ENCODE measurements around the gene S100A16.
"Not testable (repeated sequence)": the region's sequence is repeated elsewhere in the genome, so short reads cannot be mapped to it uniquely, and the experiment has no call there.

Gene S100A16

DNA sequence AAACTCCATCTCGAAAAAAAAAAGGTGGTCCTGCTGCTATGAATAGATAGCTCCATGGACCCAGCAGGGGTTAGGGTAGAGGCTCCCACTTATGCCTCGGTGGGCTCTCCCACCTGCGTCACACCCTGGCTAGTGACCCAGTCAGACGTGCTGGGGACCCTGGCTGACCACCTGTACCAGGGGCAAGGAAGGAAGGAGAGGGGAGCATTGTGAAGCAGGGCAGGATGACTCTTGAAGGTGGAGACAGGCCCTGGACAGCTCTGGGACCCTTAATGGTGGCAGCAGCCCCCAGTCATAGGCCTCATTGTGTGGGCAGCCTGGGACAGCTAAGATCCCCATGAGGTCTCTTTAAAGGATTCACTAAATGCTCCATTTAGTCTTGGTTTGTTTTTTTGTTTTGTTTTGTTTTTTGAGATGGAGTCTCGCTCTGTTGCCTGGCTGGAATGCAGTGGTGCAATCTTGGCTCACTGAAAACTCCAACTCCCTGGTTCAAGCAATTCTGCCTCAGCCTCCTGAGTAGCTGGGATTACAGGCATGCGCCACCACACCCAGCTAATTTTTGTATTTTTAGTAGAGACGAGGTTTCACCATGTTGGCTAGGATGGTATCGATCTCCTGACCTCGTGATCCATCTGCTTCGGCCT, 35.2 kb upstream of the S100A16 start:
- Histone ChIP-seq H3K36me3 (ENCODE audit: control insufficient read depth, low read depth, low read length) (peaks cover 35% of the 10 kb centered on the region), H3K9ac (ENCODE audit: low read length) (no peak overlapping the region)

DNA sequence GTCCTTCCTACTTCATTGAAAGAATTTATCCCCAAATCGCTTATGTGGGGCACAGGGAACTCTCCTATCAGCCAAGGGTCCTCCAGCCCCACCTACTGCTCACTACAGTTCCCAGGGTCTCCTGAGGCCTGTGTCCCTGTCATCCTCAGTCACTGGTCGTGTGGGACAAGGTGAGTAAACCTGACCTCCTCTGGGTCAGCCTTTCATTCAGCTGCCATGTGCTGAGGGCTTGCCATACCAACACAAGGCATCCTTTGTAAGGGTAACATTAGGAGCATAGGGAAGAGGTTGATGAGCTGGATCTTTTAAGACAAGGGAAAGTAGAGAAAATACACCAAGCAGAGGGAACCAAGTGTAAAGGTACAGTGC, 34.4 kb upstream of the S100A16 start:
- H3K4me1 ChIP-seq (ENCODE audit: control insufficient read depth, low read depth, low read length) = no peaks in the 10 kb centered on the region
- no peaks in the 10 kb centered on the region for H3K9me3 ChIP-seq (ENCODE audit: control insufficient read depth, low read depth, low read length)
- no peak overlapping the region for H3K9ac ChIP-seq (ENCODE audit: low read length)
- no peak overlapping the region for H3K27ac ChIP-seq (ENCODE audit: low read length)
- no peaks in the 10 kb centered on the region for H3K27me3 ChIP-seq (ENCODE audit: control insufficient read depth, insufficient read depth, low read length)
- peaks cover 42% of the 10 kb centered on the region for H3K36me3 ChIP-seq (ENCODE audit: control insufficient read depth, low read depth, low read length)
- no peak overlapping the region for H3K4me3 ChIP-seq (ENCODE audit: low read length)

More for the DNA sequence above, 35.2 kb upstream of the S100A16 start:
- Histone ChIP-seq H3K9me3 (ENCODE audit: control insufficient read depth, low read depth, low read length) (no peaks in the 10 kb centered on the region), H3K27ac (ENCODE audit: low read length) (no peak overlapping the region), H3K4me3 (ENCODE audit: low read length) (no peak overlapping the region), H3K27me3 (ENCODE audit: control insufficient read depth, insufficient read depth, low read length) (no peaks in the 10 kb centered on the region), H3K4me1 (ENCODE audit: control insufficient read depth, low read depth, low read length) (no peaks in the 10 kb centered on the region)

- H3K9me3 ChIP-seq (ENCODE audit: control insufficient read depth, low read depth, low read length) = no peaks in the 10 kb centered on the region
- H3K27ac ChIP-seq (ENCODE audit: low read length) = no peak overlapping the region
- no peaks in the 10 kb centered on the region for H3K27me3 ChIP-seq (ENCODE audit: control insufficient read depth, insufficient read depth, low read length)
- H3K4me1 ChIP-seq (ENCODE audit: control insufficient read depth, low read depth, low read length) = no peaks in the 10 kb centered on the region
- H3K4me3 ChIP-seq (ENCODE audit: low read length) = no peak overlapping the region
- peaks cover 48% of the 10 kb centered on the region for H3K36me3 ChIP-seq (ENCODE audit: control insufficient read depth, low read depth, low read length)
- no peak overlapping the region for H3K9ac ChIP-seq (ENCODE audit: low read length)
Measured at GRCh38 chr1:153646672-153647345, 33.9 kb upstream of the S100A16 start.

DNA sequence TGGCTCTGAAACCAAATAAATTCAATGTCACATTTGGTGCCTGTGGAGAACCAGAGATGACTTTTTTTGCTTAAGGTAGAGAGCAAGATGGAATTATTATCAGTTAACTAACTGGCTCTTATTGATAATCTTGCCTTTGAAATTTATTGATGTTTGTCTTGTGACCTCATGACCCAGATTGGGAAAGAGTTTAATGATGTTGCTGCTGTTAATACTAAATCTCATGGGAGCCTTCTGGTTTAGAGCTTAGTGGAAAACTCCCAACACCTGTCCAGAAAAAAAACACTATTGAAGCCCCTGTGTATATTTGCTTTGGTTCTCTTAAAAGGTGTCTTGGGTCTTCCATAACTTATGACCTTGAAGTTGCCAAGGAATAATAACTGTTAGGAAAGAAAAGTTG, 30.9 kb upstream of the S100A16 start:
- no peaks in the 10 kb centered on the region for H3K27me3 ChIP-seq (ENCODE audit: control insufficient read depth, insufficient read depth, low read length)
- H3K27ac ChIP-seq (ENCODE audit: low read length) = no peak overlapping the region
- no peaks in the 10 kb centered on the region for H3K9me3 ChIP-seq (ENCODE audit: control insufficient read depth, low read depth, low read length)
- H3K4me1 ChIP-seq (ENCODE audit: control insufficient read depth, low read depth, low read length) = no peaks in the 10 kb centered on the region
- H3K9ac ChIP-seq (ENCODE audit: low read length) = no peak overlapping the region
- no peak overlapping the region for H3K4me3 ChIP-seq (ENCODE audit: low read length)
- H3K36me3 ChIP-seq (ENCODE audit: control insufficient read depth, low read depth, low read length) = peaks cover 77% of the 10 kb centered on the region

- Histone ChIP-seq H3K4me1 (ENCODE audit: control insufficient read depth, low read depth, low read length) (no peaks in the 10 kb centered on the region), H3K36me3 (ENCODE audit: control insufficient read depth, low read depth, low read length) (peaks cover 84% of the 10 kb centered on the region), H3K9ac (ENCODE audit: low read length) (no peak overlapping the region), H3K4me3 (ENCODE audit: low read length) (no peak overlapping the region), H3K27ac (ENCODE audit: low read length) (no peak overlapping the region), H3K9me3 (ENCODE audit: control insufficient read depth, low read depth, low read length) (no peaks in the 10 kb centered on the region), H3K27me3 (ENCODE audit: control insufficient read depth, insufficient read depth, low read length) (no peaks in the 10 kb centered on the region)
Measured at GRCh38 chr1:153643100-153643499, 30.2 kb upstream of the S100A16 start.

- H3K9me3 ChIP-seq (ENCODE audit: control insufficient read depth, low read depth, low read length) = no peaks in the 10 kb centered on the region
- H3K27ac ChIP-seq (ENCODE audit: low read length) = no peak overlapping the region
- peaks cover 94% of the 10 kb centered on the region for H3K36me3 ChIP-seq (ENCODE audit: control insufficient read depth, low read depth, low read length)
- H3K4me1 ChIP-seq (ENCODE audit: control insufficient read depth, low read depth, low read length) = no peaks in the 10 kb centered on the region
- no peak overlapping the region for H3K4me3 ChIP-seq (ENCODE audit: low read length)
- H3K27me3 ChIP-seq (ENCODE audit: control insufficient read depth, insufficient read depth, low read length) = no peaks in the 10 kb centered on the region
- H3K9ac ChIP-seq (ENCODE audit: low read length) = no peak overlapping the region
Measured at GRCh38 chr1:153642161-153642560, 29.2 kb upstream of the S100A16 start.

DNA sequence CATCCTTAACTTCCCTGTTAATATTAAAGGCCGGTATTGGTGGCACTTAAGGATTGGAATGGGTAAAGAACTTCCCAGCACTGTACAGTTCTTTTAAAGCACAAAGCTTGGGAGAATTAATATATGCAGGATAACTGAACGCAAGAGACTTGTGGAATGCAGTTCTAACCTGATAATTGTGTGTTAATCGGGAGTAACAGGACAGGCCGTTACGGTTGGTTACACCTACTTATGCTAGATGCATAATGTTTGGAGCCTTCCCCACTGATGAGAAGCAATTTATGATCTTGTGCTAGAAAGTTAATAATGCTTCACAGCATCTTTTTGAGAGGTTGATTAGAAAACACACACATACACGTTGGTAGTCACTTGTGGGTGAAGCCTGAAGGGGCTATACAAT, 27.9 kb upstream of the S100A16 start:
- Histone ChIP-seq H3K27me3 (ENCODE audit: control insufficient read depth, insufficient read depth, low read length) (no peaks in the 10 kb centered on the region), H3K36me3 (ENCODE audit: control insufficient read depth, low read depth, low read length) (peaks cover 99% of the 10 kb centered on the region), H3K4me1 (ENCODE audit: control insufficient read depth, low read depth, low read length) (no peaks in the 10 kb centered on the region), H3K4me3 (ENCODE audit: low read length) (no peak overlapping the region), H3K27ac (ENCODE audit: low read length) (no peak overlapping the region), H3K9me3 (ENCODE audit: control insufficient read depth, low read depth, low read length) (no peaks in the 10 kb centered on the region), H3K9ac (ENCODE audit: low read length) (no peak overlapping the region)

DNA sequence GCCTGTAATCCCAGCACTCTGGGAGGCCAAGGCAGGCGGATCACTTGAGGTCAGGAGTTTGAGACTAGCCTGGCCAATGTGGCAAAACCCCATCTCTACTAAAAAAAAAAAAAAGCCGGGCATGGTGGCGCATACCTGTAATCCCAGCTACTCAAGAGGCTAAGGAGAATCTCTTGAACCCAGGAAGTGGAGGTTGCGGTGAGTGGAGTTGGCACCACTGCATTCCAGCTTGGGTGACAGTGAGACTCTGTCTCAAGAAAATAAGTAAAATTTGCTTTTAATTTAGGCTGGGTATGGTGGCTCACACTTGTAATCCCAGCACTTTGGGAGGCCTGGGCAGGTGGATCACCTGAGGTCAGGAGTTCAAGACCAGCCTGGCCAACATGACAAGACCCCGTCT, 27.3 kb upstream of the S100A16 start:
- H3K36me3 ChIP-seq (ENCODE audit: control insufficient read depth, low read depth, low read length) = peaks cover 95% of the 10 kb centered on the region
- not testable (repeated sequence) for H3K9me3 ChIP-seq (ENCODE audit: control insufficient read depth, low read depth, low read length); H3K9ac ChIP-seq (ENCODE audit: low read length); H3K27me3 ChIP-seq (ENCODE audit: control insufficient read depth, insufficient read depth, low read length); H3K27ac ChIP-seq (ENCODE audit: low read length); H3K4me3 ChIP-seq (ENCODE audit: low read length); H3K4me1 ChIP-seq (ENCODE audit: control insufficient read depth, low read depth, low read length)

DNA sequence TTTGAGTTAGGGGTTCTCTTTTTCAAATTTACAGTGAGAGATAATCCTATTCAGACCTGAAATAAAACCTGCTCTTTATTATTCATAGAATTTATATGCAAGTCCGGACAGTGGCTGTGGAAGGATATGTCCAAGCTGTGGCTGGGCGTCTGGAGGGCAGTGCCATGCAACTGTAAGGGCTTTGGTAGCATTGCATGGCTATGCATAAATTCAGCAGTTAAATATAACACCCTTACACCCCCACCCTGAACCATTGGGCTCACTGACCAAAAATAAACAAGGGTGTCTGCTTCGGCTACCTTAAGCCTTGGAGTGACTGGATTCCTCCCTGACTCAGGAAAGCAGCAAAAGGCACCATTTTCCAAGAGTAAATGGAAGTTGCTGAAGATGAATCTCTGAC, 26.3 kb upstream of the S100A16 start:
- no peaks in the 10 kb centered on the region for H3K9me3 ChIP-seq (ENCODE audit: control insufficient read depth, low read depth, low read length)
- no peaks in the 10 kb centered on the region for H3K27me3 ChIP-seq (ENCODE audit: control insufficient read depth, insufficient read depth, low read length)
- no peaks in the 10 kb centered on the region for H3K4me1 ChIP-seq (ENCODE audit: control insufficient read depth, low read depth, low read length)
- H3K9ac ChIP-seq (ENCODE audit: low read length) = no peak overlapping the region
- peaks cover 86% of the 10 kb centered on the region for H3K36me3 ChIP-seq (ENCODE audit: control insufficient read depth, low read depth, low read length)
- no peak overlapping the region for H3K4me3 ChIP-seq (ENCODE audit: low read length)
- H3K27ac ChIP-seq (ENCODE audit: low read length) = no peak overlapping the region

DNA sequence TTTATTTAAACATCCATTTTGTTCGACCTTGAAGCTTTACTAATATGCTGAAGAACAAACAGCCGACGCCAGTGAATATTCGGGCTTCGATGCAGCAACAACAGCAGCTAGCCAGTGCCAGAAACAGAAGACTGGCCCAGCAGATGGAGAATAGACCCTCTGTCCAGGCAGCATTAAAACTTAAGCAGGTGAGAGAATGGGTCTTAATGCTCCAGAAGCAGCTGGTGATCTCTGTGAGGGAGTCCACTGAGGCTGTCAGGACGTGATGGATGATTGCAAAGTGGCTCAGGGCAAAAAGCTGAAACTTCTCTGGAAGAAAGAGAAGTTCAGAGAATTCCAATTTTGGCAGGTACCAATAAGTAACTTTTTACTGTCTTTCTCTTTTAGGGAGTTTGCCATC, 25.3 kb upstream of the S100A16 start:
- no peaks in the 10 kb centered on the region for H3K9me3 ChIP-seq (ENCODE audit: control insufficient read depth, low read depth, low read length)
- no peak overlapping the region for H3K4me3 ChIP-seq (ENCODE audit: low read length)
- H3K4me1 ChIP-seq (ENCODE audit: control insufficient read depth, low read depth, low read length) = no peaks in the 10 kb centered on the region
- no peak overlapping the region for H3K27ac ChIP-seq (ENCODE audit: low read length)
- no peak overlapping the region for H3K9ac ChIP-seq (ENCODE audit: low read length)
- H3K36me3 ChIP-seq (ENCODE audit: control insufficient read depth, low read depth, low read length) = peaks cover 76% of the 10 kb centered on the region
- no peaks in the 10 kb centered on the region for H3K27me3 ChIP-seq (ENCODE audit: control insufficient read depth, insufficient read depth, low read length)

GRCh38 chr1:153636312-153636711, 23.4 kb upstream of the S100A16 start:
- H3K9me3 ChIP-seq (ENCODE audit: control insufficient read depth, low read depth, low read length) = no peaks in the 10 kb centered on the region
- no peak overlapping the region for H3K27ac ChIP-seq (ENCODE audit: low read length)
- H3K36me3 ChIP-seq (ENCODE audit: control insufficient read depth, low read depth, low read length) = peaks cover 56% of the 10 kb centered on the region
- no peaks in the 10 kb centered on the region for H3K4me1 ChIP-seq (ENCODE audit: control insufficient read depth, low read depth, low read length)
- H3K4me3 ChIP-seq (ENCODE audit: low read length) = no peak overlapping the region
- no peak overlapping the region for H3K9ac ChIP-seq (ENCODE audit: low read length)
- H3K27me3 ChIP-seq (ENCODE audit: control insufficient read depth, insufficient read depth, low read length) = no peaks in the 10 kb centered on the region

DNA sequence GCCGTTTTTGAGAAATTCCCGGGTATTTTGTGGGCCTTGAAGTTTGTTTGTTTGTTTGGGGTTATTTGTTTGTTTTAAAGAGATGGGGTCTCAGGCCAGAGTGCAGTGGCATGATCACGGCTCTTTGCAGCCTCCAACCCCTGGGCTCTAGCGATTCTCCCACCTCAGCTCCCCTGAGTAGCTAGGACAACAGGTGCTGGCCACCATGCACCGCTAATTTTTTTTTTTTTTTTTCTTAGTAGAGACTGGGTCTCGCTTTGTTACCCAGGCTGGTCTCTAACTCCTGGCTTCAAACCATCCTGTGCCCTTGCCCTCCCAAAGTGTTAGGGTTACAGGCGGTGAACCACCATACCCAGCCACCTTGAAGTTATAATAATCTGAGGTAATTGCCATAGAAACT, 22.9 kb upstream of the S100A16 start:
- Histone ChIP-seq H3K4me1 (ENCODE audit: control insufficient read depth, low read depth, low read length) (no peaks in the 10 kb centered on the region), H3K27me3 (ENCODE audit: control insufficient read depth, insufficient read depth, low read length) (no peaks in the 10 kb centered on the region), H3K9ac (ENCODE audit: low read length) (no peak overlapping the region), H3K27ac (ENCODE audit: low read length) (no peak overlapping the region), H3K4me3 (ENCODE audit: low read length) (no peak overlapping the region), H3K36me3 (ENCODE audit: control insufficient read depth, low read depth, low read length) (peaks cover 52% of the 10 kb centered on the region), H3K9me3 (ENCODE audit: control insufficient read depth, low read depth, low read length) (no peaks in the 10 kb centered on the region)
